GM12874 (cell line): ENCODE measurements around the gene KCNJ13.

Source experiments
- TF ChIP-seq, protein P1 (sequence below): IDR thresholded peaks from 2 replicates; pipeline ENCODE4 v1.5.1; 2011; ENCODE audit warnings: low read depth, mild to moderate bottlenecking, control low read depth, low read length, moderate library complexity; ENCODE audit not compliant: insufficient read depth

The KCNJ13 gene

DNA sequence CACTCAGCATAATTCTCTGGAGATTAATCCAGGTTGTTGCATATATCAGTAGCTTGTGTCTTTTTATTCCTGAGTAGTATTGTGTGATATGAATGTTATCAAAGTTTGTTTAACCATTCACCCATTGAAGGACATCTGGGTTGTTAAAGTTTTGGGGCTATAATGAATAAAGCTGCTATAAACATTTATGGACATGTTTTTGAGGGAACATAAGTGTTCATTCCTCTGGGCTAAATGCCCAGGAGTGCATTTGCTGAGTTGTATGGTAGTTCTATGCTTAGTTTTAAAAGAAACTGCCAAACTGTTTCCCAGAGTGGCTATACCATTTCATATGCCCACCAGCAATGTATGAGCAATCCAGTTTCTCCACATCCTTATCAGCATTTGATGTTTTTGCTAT lies 21.8 kb upstream of the KCNJ13 start:
- TF ChIP-seq, protein P1, sequence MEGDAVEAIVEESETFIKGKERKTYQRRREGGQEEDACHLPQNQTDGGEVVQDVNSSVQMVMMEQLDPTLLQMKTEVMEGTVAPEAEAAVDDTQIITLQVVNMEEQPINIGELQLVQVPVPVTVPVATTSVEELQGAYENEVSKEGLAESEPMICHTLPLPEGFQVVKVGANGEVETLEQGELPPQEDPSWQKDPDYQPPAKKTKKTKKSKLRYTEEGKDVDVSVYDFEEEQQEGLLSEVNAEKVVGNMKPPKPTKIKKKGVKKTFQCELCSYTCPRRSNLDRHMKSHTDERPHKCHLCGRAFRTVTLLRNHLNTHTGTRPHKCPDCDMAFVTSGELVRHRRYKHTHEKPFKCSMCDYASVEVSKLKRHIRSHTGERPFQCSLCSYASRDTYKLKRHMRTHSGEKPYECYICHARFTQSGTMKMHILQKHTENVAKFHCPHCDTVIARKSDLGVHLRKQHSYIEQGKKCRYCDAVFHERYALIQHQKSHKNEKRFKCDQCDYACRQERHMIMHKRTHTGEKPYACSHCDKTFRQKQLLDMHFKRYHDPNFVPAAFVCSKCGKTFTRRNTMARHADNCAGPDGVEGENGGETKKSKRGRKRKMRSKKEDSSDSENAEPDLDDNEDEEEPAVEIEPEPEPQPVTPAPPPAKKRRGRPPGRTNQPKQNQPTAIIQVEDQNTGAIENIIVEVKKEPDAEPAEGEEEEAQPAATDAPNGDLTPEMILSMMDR, result no peak

DNA sequence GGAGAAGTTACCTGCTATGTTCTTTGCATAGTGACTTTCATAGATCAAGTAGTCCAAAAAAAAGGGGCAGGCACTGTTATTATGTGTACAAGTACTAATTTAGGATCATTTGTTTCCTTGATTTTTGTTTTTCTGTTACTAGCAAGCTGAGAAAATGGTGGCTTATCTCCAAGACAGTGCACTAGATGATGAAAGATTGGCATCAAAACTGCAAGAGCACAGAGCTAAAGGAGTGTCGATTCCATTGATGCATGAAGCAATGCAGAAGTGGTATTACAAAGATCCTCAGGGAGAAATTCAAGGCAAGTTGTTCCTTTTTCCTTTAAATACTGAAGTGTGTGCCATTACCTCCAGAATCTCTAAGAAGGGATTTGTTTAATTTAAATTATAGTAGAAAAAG lies 19.6 kb upstream of the KCNJ13 start:
- TF ChIP-seq, protein P1, result no peak

DNA sequence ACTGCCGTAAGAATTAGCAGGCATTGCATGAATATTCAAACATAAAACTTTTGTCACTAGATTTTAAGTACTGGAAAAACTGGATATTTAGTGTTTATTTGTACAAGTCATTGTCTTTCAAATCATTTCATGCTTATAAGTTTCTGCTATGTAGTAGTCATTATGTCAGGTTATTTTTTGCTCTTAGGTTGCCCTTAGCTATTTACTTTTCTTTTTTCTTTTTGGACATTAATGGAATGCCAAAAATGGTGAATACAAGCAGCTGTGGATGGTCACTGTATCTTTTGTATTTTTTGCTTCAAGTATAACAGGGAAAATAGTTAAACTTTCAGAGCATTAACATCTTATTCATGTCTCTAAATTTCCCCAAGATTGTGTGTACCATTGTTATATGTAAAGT lies 18.6 kb upstream of the KCNJ13 start:
- TF ChIP-seq, protein P1, result no peak

DNA sequence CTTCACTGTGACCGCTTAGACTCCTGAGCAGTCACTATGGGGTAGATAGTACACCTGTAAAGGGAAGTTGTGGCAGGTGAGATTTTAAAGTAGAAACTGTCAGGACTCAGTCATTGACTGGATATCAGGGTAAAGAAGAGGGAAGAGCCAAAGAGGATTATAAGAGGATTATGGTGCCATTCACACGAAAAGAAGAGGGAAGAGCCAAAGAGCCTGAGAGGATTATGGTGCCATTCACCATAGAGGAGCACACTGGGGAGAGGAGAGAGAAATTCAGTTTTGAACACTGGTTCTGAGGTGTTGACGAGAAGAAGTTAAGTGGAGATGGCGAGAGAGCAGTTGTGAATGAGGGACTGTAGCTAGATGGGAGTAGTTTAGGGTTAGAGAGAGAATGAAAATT lies 16.9 kb upstream of the KCNJ13 start:
- TF ChIP-seq, protein P1, result no peak

DNA sequence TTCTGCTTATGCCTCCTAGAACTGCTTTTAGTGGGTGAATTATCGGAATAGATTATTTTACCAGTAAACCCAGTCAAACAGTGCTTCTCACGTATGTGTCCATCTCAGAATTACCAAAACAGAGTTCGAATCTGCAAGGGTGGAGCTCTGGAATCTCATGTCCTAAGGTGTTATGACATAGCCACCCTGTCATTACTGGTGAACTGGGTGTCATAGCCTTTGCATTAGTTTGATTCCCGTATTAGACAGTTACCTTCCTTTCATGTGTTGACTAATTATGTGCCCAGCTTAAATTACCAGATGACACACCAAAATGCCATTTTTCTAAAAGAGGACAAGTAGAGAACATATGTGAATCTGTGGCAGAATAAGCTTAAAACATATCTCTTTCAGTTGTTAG lies 15.2 kb upstream of the KCNJ13 start:
- TF ChIP-seq, protein P1, result no peak

DNA sequence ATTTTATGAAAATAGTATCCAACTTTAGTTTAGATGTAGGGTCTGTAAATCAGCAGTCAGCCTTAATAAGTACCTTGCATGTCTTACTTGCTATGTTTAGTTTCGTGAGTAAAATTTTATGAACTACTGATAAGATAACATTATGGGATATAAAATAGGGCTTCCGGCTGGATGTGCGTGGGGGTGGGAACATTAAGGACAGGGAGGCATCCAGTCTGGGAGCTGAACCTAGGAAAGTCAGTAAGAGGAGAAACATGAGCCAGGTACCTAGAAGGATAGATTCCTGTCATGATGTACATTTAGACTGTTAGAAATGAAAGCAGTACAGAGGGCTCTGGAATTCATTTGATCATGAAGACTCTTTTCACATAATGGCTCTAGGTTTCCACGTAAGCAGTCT lies 12.7 kb upstream of the KCNJ13 start:
- TF ChIP-seq, protein P1, result no peak

DNA sequence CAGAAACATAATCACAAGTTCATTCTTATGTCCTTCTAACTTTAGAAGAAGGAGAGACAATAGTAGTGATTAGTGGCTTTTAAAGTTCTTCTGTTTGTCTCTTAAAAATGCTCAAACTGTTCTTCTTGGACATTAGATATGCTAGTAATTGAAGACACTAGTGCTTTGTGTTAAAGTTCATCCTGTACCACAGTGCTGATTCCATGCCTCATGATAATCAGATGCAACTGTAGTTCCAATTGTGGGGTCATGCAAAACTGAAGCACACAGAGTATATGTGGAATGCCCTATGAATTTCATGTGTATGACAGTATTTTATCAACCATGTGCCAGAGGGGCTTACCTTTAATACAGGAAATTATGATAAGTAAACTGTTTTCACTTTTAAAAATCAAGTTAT lies 11.4 kb upstream of the KCNJ13 start:
- TF ChIP-seq, protein P1, result no peak

DNA sequence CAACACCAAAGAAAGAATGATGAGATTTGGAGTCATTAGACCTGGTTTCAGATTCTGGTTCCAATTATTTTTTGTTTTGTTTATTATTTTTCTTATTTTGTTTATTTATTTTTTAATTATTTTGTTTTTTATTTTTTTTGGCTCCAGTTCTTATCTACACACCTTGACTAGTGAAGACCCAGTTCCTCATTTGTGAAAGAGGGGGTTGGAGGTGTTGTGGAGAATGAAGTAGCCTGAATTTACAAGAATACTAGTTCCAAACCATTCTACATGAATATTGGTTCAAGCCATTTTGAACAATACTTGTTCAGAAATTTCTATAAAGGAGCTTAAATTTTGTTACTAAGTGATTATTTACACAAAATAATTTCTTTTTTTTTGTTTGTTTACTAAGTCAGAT lies 6.9 kb upstream of the KCNJ13 start:
- TF ChIP-seq, protein P1, result no peak
